ENCODE measurements around the gene ENDOV. TPM values are rescaled to one million over a fixed set of nuclear protein-coding genes. Genes with fewer than 3 reads are reported as not detected.

ENDOV gene
- total and polyA plus RNA-seq, 2 of the 13 experiments (the other 11 are each of a cell fraction or from before 2014, with no cell fraction given): 15.1 to 17.1 TPM

DNA sequence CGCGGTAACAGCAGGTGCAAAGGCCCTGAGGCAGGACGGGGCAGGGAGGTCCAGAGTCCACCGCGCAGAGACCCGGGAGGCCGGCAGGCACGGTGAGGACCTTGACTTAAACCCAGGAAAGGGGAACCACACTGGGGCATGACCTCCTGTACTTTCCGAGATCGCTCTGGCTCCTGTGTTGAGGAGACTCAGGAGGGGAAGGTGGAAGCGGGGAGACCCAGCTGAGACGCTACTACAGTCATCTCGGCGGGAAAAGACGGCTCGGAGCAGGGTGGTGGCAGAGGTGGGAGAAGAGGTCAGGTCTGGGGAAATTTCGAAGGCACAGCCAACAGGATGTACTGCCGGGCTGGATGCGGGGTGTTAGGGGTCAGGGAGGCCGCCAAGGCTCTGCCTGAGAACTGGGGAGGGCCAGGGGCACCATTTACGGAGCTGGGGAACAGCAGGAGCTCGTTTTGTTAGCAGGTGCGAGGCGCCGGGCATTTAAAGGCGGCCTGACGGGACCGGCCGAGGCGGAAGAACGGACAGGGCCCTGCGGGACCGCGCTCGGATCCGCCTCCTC is 39.1 kb downstream of the ENDOV start (continued):
- TF ChIP-seq ZNF101 (CRISPR knock-in tag; IDR thresholded peaks at IDR 0.05; ENCODE audit: borderline replicate concordance, low read depth): no peak
- TF ChIP-seq ADNP (CRISPR knock-in tag; IDR thresholded peaks at IDR 0.05): peak; percentile 98
- TF ChIP-seq GLMP (CRISPR knock-in tag; IDR thresholded peaks at IDR 0.05; ENCODE audit: borderline replicate concordance): no peak
- no peak for TF ChIP-seq MEF2D (CRISPR knock-in tag; IDR thresholded peaks at IDR 0.05)
- TF ChIP-seq ZNF333 (CRISPR knock-in tag; IDR thresholded peaks at IDR 0.05; ENCODE audit: borderline replicate concordance): no peak; the same call in 1 of the 2 replicates
- TF ChIP-seq, protein P1, sequence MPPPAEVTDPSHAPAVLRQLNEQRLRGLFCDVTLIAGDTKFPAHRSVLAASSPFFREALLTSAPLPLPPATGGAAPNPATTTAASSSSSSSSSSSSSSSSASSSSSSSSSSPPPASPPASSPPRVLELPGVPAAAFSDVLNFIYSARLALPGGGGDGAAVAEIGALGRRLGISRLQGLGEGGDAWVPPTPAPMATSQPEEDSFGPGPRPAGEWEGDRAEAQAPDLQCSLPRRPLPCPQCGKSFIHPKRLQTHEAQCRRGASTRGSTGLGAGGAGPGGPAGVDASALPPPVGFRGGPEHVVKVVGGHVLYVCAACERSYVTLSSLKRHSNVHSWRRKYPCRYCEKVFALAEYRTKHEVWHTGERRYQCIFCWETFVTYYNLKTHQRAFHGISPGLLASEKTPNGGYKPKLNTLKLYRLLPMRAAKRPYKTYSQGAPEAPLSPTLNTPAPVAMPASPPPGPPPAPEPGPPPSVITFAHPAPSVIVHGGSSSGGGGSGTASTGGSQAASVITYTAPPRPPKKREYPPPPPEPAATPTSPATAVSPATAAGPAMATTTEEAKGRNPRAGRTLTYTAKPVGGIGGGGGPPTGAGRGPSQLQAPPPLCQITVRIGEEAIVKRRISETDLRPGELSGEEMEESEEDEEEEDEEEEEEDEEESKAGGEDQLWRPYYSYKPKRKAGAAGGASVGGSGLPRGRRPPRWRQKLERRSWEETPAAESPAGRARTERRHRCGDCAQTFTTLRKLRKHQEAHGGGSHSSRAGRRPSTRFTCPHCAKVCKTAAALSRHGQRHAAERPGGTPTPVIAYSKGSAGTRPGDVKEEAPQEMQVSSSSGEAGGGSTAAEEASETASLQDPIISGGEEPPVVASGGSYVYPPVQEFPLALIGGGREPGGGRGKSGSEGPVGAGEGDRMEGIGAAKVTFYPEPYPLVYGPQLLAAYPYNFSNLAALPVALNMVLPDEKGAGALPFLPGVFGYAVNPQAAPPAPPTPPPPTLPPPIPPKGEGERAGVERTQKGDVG (CRISPR knock-in tag; IDR thresholded peaks at IDR 0.05; ENCODE audit: borderline replicate concordance): peak; percentile 19; the same call in 1 of the 2 replicates
- TF ChIP-seq SNRNP70 (IDR thresholded peaks at IDR 0.05; ENCODE audit: low read depth, low read length): no peak
- TF ChIP-seq TAF15 (IDR thresholded peaks at IDR 0.05; ENCODE audit: low read depth, low read length, poor library complexity, severe bottlenecking): no peak
- no peak; the same call in 1 of the 2 replicates for TF ChIP-seq ZNF775 (CRISPR knock-in tag; IDR thresholded peaks at IDR 0.05; ENCODE audit: borderline replicate concordance)
- TF ChIP-seq ERF (CRISPR knock-in tag; IDR thresholded peaks at IDR 0.05): no peak; the same call in 1 of the 2 replicates
- no peak; the same call in 1 of the 2 replicates for TF ChIP-seq UBTF (CRISPR knock-in tag; IDR thresholded peaks at IDR 0.05)
- TF ChIP-seq, protein P2, sequence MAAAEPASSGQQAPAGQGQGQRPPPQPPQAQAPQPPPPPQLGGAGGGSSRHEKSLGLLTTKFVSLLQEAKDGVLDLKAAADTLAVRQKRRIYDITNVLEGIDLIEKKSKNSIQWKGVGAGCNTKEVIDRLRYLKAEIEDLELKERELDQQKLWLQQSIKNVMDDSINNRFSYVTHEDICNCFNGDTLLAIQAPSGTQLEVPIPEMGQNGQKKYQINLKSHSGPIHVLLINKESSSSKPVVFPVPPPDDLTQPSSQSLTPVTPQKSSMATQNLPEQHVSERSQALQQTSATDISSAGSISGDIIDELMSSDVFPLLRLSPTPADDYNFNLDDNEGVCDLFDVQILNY (CRISPR knock-in tag; conservative IDR thresholded peaks at IDR 0.05): no peak
- TF ChIP-seq ARHGAP35 (CRISPR knock-in tag; IDR thresholded peaks at IDR 0.05; ENCODE audit: borderline replicate concordance): no peak; the same call in 1 of the 2 replicates
- TF ChIP-seq DR1 (CRISPR knock-in tag; IDR thresholded peaks at IDR 0.05): no peak
- peak; percentile 15; the same call in 1 of the 2 replicates for TF ChIP-seq NR2F6 (IDR thresholded peaks at IDR 0.05)
- TF ChIP-seq NR2F6 (CRISPR knock-in tag; IDR thresholded peaks at IDR 0.05): no peak
- no peak for TF ChIP-seq KMT2B (CRISPR knock-in tag; IDR thresholded peaks at IDR 0.05)
- no peak for TF ChIP-seq ZNF362 (CRISPR knock-in tag; IDR thresholded peaks at IDR 0.05; ENCODE audit: borderline replicate concordance)
- no peak for TF ChIP-seq EZH2 (conservative IDR thresholded peaks at IDR 0.05; ENCODE audit: low read depth, low read length)
- TF ChIP-seq GLI4 (CRISPR knock-in tag; IDR thresholded peaks at IDR 0.05; ENCODE audit: borderline replicate concordance): no peak; the same call in 1 of the 2 replicates
- TF ChIP-seq ARNTL (CRISPR knock-in tag; IDR thresholded peaks at IDR 0.05): no peak; the same call in 1 of the 2 replicates
